Endothelial cell (in vitro differentiated cells): ENCODE measurements around the gene NTM. TPM values are rescaled to one million over a fixed set of nuclear protein-coding genes. Genes with fewer than 3 reads are reported as not detected.

Experiments
- DNase-seq: peaks from one replicate; pipeline ENCODE4 v3.0.0; 2021; ENCODE audit warnings: low spot score
- H3K27ac Mint-ChIP-seq: one replicate; pipeline ENCODE4 v1.8.0; 2021; ENCODE audit warnings: mixed read lengths, inconsistent platforms; ENCODE audit not compliant: unreplicated experiment
- H3K27me3 Mint-ChIP-seq: one replicate; pipeline ENCODE4 v1.8.0; 2021; ENCODE audit warnings: mild to moderate bottlenecking, moderate library complexity, mixed read lengths, inconsistent platforms; ENCODE audit not compliant: unreplicated experiment
- H3K36me3 Mint-ChIP-seq: one replicate; pipeline ENCODE4 v1.8.0; 2021; ENCODE audit warnings: mild to moderate bottlenecking, low read depth, mixed read lengths, inconsistent platforms; ENCODE audit not compliant: unreplicated experiment
- H3K4me1 Mint-ChIP-seq: one replicate; pipeline ENCODE4 v1.8.0; 2021; ENCODE audit warnings: mild to moderate bottlenecking, mixed read lengths, inconsistent platforms; ENCODE audit not compliant: unreplicated experiment
- H3K4me3 Mint-ChIP-seq: one replicate; pipeline ENCODE4 v1.8.0; 2021; ENCODE audit warnings: mild to moderate bottlenecking, mixed read lengths, inconsistent platforms; ENCODE audit not compliant: unreplicated experiment
- H3K9me3 Mint-ChIP-seq: one replicate; pipeline ENCODE4 v1.8.0; 2021; ENCODE audit warnings: mixed read lengths, inconsistent platforms; ENCODE audit not compliant: unreplicated experiment
- total RNA-seq: library from RNA; stranded (reverse); fragmentation: NEBNext Ultra II Directional; extraction: Animal tissue kit (Norgen Biotek cat#: 25700); gene quantifications from one replicate; pipeline ENCODE4 v1.2.1, GENCODE V29; 2021; ENCODE audit not compliant: unreplicated experiment
- TF ChIP-seq, protein P1 (sequence below): fragments of 200-600 bp; sonication (generic); IDR thresholded peaks from one replicate; pipeline ENCODE4 v1.5.0; 2021; ENCODE audit warnings: antibody characterized with exemption; ENCODE audit not compliant: unreplicated experiment

NTM gene
- total RNA-seq, 1 donor from 2014 or later = 3.6 TPM

DNA sequence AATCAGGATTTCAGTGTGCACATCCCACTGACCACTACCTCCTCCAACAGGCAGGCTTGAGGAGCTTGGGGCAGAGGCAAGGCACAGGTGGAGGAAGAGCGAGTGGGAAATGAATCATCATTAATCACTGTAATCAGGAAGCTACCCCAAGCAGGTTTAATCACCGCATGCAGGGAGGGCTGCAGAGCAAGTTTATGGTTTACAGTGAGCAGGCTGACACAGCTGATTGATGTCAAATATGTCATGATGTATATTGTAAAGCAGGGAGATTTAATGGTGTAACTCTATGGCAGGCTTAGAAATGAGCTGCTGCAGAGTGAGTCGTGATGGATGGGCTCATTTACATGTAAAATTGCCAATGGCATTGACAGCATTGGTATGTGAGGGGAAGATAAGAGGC is 441.0 kb downstream of the NTM start:
- Mint-ChIP-seq H3K36me3 (no peaks in the 10 kb centered on the region), H3K27ac (no peak overlapping the region), H3K9me3 (no peaks in the 10 kb centered on the region), H3K4me3 (no peak overlapping the region), H3K27me3 (no peaks in the 10 kb centered on the region), H3K4me1 (peaks cover 9% of the 10 kb centered on the region)
- TF ChIP-seq, protein P1, sequence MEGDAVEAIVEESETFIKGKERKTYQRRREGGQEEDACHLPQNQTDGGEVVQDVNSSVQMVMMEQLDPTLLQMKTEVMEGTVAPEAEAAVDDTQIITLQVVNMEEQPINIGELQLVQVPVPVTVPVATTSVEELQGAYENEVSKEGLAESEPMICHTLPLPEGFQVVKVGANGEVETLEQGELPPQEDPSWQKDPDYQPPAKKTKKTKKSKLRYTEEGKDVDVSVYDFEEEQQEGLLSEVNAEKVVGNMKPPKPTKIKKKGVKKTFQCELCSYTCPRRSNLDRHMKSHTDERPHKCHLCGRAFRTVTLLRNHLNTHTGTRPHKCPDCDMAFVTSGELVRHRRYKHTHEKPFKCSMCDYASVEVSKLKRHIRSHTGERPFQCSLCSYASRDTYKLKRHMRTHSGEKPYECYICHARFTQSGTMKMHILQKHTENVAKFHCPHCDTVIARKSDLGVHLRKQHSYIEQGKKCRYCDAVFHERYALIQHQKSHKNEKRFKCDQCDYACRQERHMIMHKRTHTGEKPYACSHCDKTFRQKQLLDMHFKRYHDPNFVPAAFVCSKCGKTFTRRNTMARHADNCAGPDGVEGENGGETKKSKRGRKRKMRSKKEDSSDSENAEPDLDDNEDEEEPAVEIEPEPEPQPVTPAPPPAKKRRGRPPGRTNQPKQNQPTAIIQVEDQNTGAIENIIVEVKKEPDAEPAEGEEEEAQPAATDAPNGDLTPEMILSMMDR = no peak
- no peak for DNase-seq

DNA sequence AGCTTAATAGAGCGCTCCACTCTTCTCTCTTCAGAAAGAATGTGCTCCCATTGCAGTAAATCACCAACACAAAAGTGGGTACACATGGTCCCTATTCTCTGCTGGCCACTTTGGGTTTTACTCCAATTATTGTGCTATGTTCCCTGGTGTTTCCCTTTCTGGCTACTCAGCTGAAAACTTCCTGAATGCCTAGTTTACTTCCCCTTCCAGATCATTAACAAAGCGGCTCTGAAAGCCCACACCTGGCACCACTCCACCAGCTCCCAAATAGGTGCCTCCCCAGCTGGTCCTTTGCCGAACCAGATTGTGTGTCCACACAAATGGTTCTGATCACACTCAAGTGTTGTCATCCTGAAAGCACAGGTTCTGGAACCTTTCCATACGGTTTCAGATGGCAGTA is 443.7 kb downstream of the NTM start:
- Mint-ChIP-seq H3K27me3 (no peaks in the 10 kb centered on the region), H3K4me3 (no peak overlapping the region), H3K4me1 (peaks cover 9% of the 10 kb centered on the region), H3K36me3 (no peaks in the 10 kb centered on the region), H3K9me3 (no peaks in the 10 kb centered on the region), H3K27ac (no peak overlapping the region)
- TF ChIP-seq, protein P1 = no peak
- DNase-seq = no peak

DNA sequence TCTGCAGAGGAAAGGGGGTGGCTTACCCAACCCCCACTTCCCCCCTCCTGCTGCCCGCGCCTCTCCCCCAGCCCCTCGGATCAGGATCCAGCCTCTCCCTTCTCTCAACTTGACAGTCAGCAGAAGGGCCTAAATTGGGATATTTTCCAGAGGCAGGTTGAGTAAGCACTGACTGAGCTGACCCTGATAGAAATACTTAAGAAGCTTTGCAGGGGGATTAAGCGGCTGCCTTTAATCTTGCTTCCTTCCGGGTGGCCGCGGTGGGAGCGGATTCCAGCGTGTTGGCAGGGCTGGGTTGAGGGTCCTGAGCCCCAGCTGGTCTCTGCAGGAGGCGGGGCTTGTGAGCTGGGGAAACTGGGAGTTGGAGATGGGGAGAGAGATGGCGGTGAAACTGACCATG is 445.2 kb downstream of the NTM start:
- H3K27ac Mint-ChIP-seq = no peak overlapping the region
- DNase-seq = no peak
- peaks cover 9% of the 10 kb centered on the region for H3K4me1 Mint-ChIP-seq
- no peaks in the 10 kb centered on the region for H3K27me3 Mint-ChIP-seq
- H3K36me3 Mint-ChIP-seq = no peaks in the 10 kb centered on the region
- no peaks in the 10 kb centered on the region for H3K9me3 Mint-ChIP-seq
- TF ChIP-seq, protein P1 = no peak
- H3K4me3 Mint-ChIP-seq = no peak overlapping the region

DNA sequence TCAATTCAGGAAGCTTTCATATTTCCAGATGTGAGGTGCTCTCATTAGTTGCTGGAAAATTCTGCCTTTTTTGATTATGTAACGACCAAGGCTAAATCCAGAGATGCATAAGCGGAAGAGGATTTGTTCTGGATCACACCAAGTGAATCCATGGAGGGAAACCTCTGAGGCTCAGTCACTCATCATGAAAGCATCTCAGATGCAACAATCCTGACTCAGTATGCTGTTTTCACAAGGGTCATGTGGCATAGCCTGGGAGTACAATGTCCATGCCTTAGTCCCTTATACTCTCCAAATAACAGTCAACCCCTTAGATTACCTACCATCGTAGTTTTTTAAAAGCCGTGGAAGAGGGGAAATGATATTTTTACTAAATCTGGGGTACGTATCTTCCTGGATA is 445.6 kb downstream of the NTM start:
- H3K27ac Mint-ChIP-seq = no peak overlapping the region
- no peak for DNase-seq
- TF ChIP-seq, protein P1 = no peak
- no peaks in the 10 kb centered on the region for H3K9me3 Mint-ChIP-seq
- no peaks in the 10 kb centered on the region for H3K36me3 Mint-ChIP-seq
- no peaks in the 10 kb centered on the region for H3K27me3 Mint-ChIP-seq
- no peak overlapping the region for H3K4me3 Mint-ChIP-seq
- peaks cover 10% of the 10 kb centered on the region for H3K4me1 Mint-ChIP-seq

DNA sequence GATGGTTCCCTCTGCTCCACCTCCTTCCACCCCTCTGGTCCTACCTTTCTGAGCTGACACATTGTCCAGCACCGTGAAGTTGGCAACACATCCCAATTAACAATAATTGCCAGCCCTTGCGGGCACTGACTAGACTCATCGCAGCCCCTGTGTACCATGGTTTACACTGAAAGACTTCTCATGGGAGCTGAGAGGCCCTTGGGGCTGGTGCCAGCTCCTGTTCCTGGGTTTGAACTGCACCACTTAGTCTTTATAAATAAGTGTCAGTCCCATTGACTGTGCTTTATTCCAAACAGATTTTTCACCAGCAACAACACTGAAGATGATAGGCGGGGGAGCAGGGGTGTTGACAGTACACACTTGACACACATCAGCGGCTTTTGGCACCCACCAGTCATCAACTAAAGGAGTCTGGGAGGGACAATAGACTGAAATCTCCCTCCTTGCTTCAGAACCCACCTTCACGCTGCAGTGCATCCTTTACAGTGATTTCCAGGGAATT is 447.3 kb downstream of the NTM start:
- peaks cover 23% of the 10 kb centered on the region for H3K4me1 Mint-ChIP-seq
- H3K27me3 Mint-ChIP-seq = no peaks in the 10 kb centered on the region
- TF ChIP-seq, protein P1 = no peak
- H3K36me3 Mint-ChIP-seq = no peaks in the 10 kb centered on the region
- H3K9me3 Mint-ChIP-seq = no peaks in the 10 kb centered on the region
- DNase-seq = no peak
- no peak overlapping the region for H3K27ac Mint-ChIP-seq
- H3K4me3 Mint-ChIP-seq = no peak overlapping the region
